ENCODE data around the gene EFCAB3.
"Not testable (repeated sequence)": the region's sequence is repeated elsewhere in the genome, so short reads cannot be mapped to it uniquely, and the experiment has no call there.

GRCh38 chr17:62454111-62454510 lies 73.8 kb downstream of the EFCAB3 start:
- not testable (repeated sequence) for TF ChIP-seq TP53 (CRISPR knock-in tag; IDR thresholded peaks at IDR 0.05); JUNB (IDR thresholded peaks at IDR 0.05); EHMT2 (IDR thresholded peaks at IDR 0.05; ENCODE audit: low read depth); RFX5 (IDR thresholded peaks at IDR 0.05); EP300 (IDR thresholded peaks at IDR 0.05); HDAC2 (IDR thresholded peaks at IDR 0.05); CHD2 (IDR thresholded peaks at IDR 0.05; ENCODE audit: low read length, partially characterized antibody); MAFK (IDR thresholded peaks at IDR 0.05; ENCODE audit: partially characterized antibody); POLR2A (IDR thresholded peaks at IDR 0.05; ENCODE audit: low read length)
- TF ChIP-seq, protein P1, sequence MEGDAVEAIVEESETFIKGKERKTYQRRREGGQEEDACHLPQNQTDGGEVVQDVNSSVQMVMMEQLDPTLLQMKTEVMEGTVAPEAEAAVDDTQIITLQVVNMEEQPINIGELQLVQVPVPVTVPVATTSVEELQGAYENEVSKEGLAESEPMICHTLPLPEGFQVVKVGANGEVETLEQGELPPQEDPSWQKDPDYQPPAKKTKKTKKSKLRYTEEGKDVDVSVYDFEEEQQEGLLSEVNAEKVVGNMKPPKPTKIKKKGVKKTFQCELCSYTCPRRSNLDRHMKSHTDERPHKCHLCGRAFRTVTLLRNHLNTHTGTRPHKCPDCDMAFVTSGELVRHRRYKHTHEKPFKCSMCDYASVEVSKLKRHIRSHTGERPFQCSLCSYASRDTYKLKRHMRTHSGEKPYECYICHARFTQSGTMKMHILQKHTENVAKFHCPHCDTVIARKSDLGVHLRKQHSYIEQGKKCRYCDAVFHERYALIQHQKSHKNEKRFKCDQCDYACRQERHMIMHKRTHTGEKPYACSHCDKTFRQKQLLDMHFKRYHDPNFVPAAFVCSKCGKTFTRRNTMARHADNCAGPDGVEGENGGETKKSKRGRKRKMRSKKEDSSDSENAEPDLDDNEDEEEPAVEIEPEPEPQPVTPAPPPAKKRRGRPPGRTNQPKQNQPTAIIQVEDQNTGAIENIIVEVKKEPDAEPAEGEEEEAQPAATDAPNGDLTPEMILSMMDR (IDR thresholded peaks at IDR 0.05), result not testable (repeated sequence)
- TF ChIP-seq, protein P2, sequence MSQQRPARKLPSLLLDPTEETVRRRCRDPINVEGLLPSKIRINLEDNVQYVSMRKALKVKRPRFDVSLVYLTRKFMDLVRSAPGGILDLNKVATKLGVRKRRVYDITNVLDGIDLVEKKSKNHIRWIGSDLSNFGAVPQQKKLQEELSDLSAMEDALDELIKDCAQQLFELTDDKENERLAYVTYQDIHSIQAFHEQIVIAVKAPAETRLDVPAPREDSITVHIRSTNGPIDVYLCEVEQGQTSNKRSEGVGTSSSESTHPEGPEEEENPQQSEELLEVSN (IDR thresholded peaks at IDR 0.05; ENCODE audit: borderline replicate concordance, low read depth), result not testable (repeated sequence)

Data from A549 (cell line).